HL-60 (cell line): Measurements from ENCODE around the gene CHRNA9.

Experiments
- DNase-seq, 2 experiments: peaks; one replicate each; pipeline ENCODE4 v3.0.0-alpha.2; 2010 to 2020; ENCODE audit warnings: low read depth in 1 of 2, low spot score in 1 of 2
- H3K27ac ChIP-seq: fragments of 250-450 bp; sonication (Bioruptor Pico); replicated peaks from 2 replicates; pipeline ENCODE4 v1.5.1; 2020; ENCODE audit warnings: mild to moderate bottlenecking, moderate library complexity
- H3K27me3 ChIP-seq: fragments of 250-450 bp; sonication (Bioruptor Pico); 2 replicates; pipeline ENCODE4 v1.5.1; 2021; ENCODE audit warnings: mild to moderate bottlenecking, moderate library complexity; ENCODE audit not compliant: insufficient read depth, poor library complexity, severe bottlenecking
- H3K4me3 ChIP-seq: replicated peaks from 2 replicates; pipeline ENCODE4 v1.5.1; 2011; ENCODE audit warnings: mild to moderate bottlenecking, control low read depth, low read length; ENCODE audit not compliant: insufficient read depth
- GABPA ChIP-seq: IDR thresholded peaks from 2 replicates; pipeline ENCODE4 v1.6.1; 2012; ENCODE audit warnings: low read depth
- POLR2AphosphoS5 ChIP-seq: IDR thresholded peaks from 2 replicates; pipeline ENCODE4 v1.6.1; 2012; ENCODE audit warnings: low read depth
- SPI1 ChIP-seq: IDR thresholded peaks from 2 replicates; pipeline ENCODE4 v1.6.1; 2012; ENCODE audit warnings: low read depth, mild to moderate bottlenecking, borderline replicate concordance
- long read RNA-seq: library from polyadenylated mRNA; unstranded; transcript quantifications from one replicate; pipeline ENCODE4 v2.0.0, GENCODE V29; 2020
- TF ChIP-seq, protein P1 (sequence below): IDR thresholded peaks from 2 replicates; pipeline ENCODE4 v1.6.1; 2012; ENCODE audit warnings: low read depth; ENCODE audit not compliant: insufficient replicate concordance
- TF ChIP-seq, protein P2 (sequence below): IDR thresholded peaks from one replicate; pipeline ENCODE4 v1.5.1; 2011; ENCODE audit warnings: low read length, control low read depth, inconsistent platforms; ENCODE audit not compliant: insufficient read depth

Gene CHRNA9, protein sequence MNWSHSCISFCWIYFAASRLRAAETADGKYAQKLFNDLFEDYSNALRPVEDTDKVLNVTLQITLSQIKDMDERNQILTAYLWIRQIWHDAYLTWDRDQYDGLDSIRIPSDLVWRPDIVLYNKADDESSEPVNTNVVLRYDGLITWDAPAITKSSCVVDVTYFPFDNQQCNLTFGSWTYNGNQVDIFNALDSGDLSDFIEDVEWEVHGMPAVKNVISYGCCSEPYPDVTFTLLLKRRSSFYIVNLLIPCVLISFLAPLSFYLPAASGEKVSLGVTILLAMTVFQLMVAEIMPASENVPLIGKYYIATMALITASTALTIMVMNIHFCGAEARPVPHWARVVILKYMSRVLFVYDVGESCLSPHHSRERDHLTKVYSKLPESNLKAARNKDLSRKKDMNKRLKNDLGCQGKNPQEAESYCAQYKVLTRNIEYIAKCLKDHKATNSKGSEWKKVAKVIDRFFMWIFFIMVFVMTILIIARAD
- long read RNA-seq, result 0 reads

DNA sequence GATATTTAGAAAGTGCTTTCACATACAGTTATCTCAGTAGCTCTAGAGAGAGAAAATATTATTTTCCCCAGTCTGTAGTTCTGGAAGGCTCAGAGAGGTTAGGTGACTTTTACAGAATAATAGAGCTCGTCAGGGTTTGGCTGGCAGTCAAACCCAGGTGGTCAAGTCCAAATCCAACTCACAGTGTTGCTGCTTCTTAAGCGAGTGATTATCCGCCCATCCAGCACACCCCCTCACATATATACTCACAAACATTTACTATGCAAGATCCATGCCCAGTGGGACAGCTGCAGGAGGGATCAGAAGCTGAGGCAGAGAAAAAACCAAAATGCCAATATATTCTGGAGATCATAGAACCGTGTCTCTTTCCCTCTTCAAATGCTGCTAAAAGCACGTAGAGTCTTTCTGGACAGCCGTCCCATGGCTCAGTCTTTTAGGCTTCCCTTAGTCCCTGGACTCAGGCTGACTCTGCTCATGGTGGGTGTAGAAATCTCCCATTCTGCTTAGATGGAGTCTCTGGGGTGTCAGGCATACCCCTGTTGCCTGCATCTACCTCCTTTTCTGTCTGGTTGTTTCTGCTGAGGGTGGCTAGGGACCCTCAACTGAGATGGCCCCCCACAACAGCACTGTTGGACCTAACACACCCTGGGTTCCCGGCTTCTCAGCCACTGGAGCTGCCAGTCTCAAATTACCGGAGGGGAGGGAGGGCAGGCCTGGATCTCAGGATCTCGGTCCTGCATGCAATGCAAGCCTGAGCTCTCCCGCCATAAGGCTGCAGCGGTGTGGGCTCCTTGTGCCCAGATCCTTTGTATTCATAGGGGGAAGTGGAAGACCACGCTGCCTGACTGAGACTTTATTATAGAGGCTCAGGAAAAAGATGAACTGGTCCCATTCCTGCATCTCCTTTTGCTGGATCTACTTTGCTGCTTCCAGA lies at the start of gene CHRNA9:
Gene CHRNA9 (plus strand): TSS at position 743 of the 934 bp plus-strand sequence. CDS start 135 bp downstream, at position 878.
- H3K27me3 ChIP-seq, result no peaks in the 10 kb centered on the region
- H3K4me3 ChIP-seq, result no peak within 1 kb of the TSS
- TF ChIP-seq, protein P1, sequence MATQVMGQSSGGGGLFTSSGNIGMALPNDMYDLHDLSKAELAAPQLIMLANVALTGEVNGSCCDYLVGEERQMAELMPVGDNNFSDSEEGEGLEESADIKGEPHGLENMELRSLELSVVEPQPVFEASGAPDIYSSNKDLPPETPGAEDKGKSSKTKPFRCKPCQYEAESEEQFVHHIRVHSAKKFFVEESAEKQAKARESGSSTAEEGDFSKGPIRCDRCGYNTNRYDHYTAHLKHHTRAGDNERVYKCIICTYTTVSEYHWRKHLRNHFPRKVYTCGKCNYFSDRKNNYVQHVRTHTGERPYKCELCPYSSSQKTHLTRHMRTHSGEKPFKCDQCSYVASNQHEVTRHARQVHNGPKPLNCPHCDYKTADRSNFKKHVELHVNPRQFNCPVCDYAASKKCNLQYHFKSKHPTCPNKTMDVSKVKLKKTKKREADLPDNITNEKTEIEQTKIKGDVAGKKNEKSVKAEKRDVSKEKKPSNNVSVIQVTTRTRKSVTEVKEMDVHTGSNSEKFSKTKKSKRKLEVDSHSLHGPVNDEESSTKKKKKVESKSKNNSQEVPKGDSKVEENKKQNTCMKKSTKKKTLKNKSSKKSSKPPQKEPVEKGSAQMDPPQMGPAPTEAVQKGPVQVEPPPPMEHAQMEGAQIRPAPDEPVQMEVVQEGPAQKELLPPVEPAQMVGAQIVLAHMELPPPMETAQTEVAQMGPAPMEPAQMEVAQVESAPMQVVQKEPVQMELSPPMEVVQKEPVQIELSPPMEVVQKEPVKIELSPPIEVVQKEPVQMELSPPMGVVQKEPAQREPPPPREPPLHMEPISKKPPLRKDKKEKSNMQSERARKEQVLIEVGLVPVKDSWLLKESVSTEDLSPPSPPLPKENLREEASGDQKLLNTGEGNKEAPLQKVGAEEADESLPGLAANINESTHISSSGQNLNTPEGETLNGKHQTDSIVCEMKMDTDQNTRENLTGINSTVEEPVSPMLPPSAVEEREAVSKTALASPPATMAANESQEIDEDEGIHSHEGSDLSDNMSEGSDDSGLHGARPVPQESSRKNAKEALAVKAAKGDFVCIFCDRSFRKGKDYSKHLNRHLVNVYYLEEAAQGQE, result no peak
- no peak for TF ChIP-seq GABPA
- no peak for TF ChIP-seq SPI1
- TF ChIP-seq, protein P2, sequence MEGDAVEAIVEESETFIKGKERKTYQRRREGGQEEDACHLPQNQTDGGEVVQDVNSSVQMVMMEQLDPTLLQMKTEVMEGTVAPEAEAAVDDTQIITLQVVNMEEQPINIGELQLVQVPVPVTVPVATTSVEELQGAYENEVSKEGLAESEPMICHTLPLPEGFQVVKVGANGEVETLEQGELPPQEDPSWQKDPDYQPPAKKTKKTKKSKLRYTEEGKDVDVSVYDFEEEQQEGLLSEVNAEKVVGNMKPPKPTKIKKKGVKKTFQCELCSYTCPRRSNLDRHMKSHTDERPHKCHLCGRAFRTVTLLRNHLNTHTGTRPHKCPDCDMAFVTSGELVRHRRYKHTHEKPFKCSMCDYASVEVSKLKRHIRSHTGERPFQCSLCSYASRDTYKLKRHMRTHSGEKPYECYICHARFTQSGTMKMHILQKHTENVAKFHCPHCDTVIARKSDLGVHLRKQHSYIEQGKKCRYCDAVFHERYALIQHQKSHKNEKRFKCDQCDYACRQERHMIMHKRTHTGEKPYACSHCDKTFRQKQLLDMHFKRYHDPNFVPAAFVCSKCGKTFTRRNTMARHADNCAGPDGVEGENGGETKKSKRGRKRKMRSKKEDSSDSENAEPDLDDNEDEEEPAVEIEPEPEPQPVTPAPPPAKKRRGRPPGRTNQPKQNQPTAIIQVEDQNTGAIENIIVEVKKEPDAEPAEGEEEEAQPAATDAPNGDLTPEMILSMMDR, result no peak
- no peak for TF ChIP-seq POLR2AphosphoS5
- DNase-seq, result no peak
- no peak within 1 kb of the TSS for H3K27ac ChIP-seq

DNA sequence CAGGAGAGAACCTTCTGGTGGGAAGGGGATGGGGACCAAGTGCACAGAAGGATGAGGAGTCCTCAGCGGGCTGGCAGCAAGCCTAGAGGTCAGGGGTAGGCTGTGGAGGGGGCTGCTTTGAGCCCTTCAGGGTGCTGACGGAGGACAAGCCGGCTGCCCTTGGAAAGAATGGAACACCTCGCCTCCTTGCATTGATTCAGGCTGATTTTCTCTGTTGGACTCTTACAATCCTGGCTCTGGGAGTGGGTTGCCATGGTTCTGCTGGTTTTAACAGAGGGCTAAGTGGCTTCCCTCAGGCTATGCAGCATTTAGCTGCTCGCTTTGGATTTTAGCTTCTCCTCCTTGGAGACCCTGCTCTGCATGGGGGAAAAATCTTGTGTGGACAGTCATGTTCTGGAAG lies 49.4 kb upstream of the CHRNA9 start:
- Histone ChIP-seq H3K27ac (no peak overlapping the region), H3K27me3 (no peaks in the 10 kb centered on the region), H3K4me3 (no peak overlapping the region)
- no peak for DNase-seq
- no peak for TF ChIP-seq SPI1
- TF ChIP-seq, protein P2, result no peak
- no peak for TF ChIP-seq POLR2AphosphoS5
- no peak for TF ChIP-seq GABPA
- TF ChIP-seq, protein P1, result no peak

DNA sequence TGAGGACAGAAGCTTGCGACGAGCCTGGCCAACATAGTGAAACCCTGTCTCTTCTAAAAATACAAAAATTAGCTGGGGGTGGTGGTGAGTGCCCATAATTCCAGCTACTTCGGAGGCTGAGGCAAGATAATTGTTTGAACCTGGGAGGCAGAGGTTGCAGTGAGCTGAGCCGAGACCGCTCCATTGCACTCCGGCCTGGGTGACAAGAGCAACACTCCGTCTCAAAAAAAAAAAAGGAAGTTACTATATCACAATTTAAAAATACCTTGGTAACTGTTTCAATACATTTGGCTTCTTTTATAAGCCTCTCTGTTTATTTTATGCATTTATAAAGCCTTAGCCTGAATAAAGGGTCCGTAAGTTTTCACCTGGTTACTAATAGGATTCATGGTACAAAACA lies 46.6 kb upstream of the CHRNA9 start:
- DNase-seq, result no peak
- TF ChIP-seq POLR2AphosphoS5, result no peak
- no peak for TF ChIP-seq GABPA
- no peak for TF ChIP-seq SPI1
- TF ChIP-seq, protein P1, result no peak
- Histone ChIP-seq H3K27me3 (no peaks in the 10 kb centered on the region), H3K27ac (peak overlapping the region; percentile 49), H3K4me3 (no peak overlapping the region)
